ENCODE results near the gene FBXO22. TPM values are rescaled to one million over a fixed set of nuclear protein-coding genes. Genes with fewer than 3 reads are reported as not detected.
A peak's percentile ranks its signal among the peaks of the same experiment; 100 is the strongest.

Gene FBXO22
- total and polyA plus RNA-seq, 2 of the 8 experiments (the other 6 are each of a cell fraction or from before 2014, with no cell fraction given): 33.2 to 67.3 TPM

GRCh38 chr15:75921732-75922703, 18.3 kb downstream of the FBXO22 start:
- H3K79me2 ChIP-seq (ENCODE audit: control insufficient read depth in 1 of 2, insufficient read depth in 2 of 2, low read length in 2 of 2): peaks cover 7 to 46% of the 10 kb centered on the region in 2 experiments; a peak in 3 of 4 replicates
- POLR2A ChIA-PET (ENCODE audit: partially characterized antibody): interaction anchor here (0.6 to 1.3 kb wide), 9 partner anchors 10 to 469 kb away, joined by 3 to 4 read pairs (median 3); partner anchors contain the start of genes FBXO22 and UBE2Q2
- peaks cover 2% of the 10 kb centered on the region; the same call in 1 of the 2 replicates for H3K79me1 ChIP-seq (ENCODE audit: low read depth, low read length)
- TF ChIP-seq ASH2L (IDR thresholded peaks at IDR 0.05; ENCODE audit: low read length) (no peak), SP2 (IDR thresholded peaks at IDR 0.05; ENCODE audit: low read length) (no peak), RAD21 (IDR thresholded peaks at IDR 0.05 in 1 of 2, conservative IDR thresholded peaks at IDR 0.05 in 1 of 2; ENCODE audit: low read depth in 2 of 2, low read length in 2 of 2) (peak; percentile 80 to 84), CTCF (IDR thresholded peaks at IDR 0.05; ENCODE audit: control extremely low read depth in 1 of 3, insufficient read depth in 1 of 3, low read depth in 1 of 3, low read length in 3 of 3) (peak in 2 of 3 experiments; percentile 56 to 60; a peak in 3 of 4 replicates), CHD2 (IDR thresholded peaks at IDR 0.05; ENCODE audit: low read length) (no peak), MAX (IDR thresholded peaks at IDR 0.05) (peak; percentile 37; the same call in 1 of the 2 replicates), SIN3A (conservative IDR thresholded peaks at IDR 0.05 in 1 of 2, IDR thresholded peaks at IDR 0.05 in 1 of 2; ENCODE audit: low read depth in 1 of 2, low read length in 2 of 2) (0 out of 4 replicates have a peak, but pooled peaks of 1 of the 2 experiments have one; percentile 43)

More at GRCh38 chr15:75921732-75922703, 18.3 kb downstream of the FBXO22 start:
- peaks cover 0 to 32% (median 18%) of the 10 kb centered on the region in 4 experiments; a peak in 6 of 8 replicates for H3K36me3 ChIP-seq (ENCODE audit: control insufficient read depth in 2 of 4, insufficient read depth in 4 of 4, low read length in 3 of 4)
- H3K56ac ChIP-seq (replicated peaks; ENCODE audit: insufficient read length, low read depth, low read length): no peak overlapping the region
- H3K23ac ChIP-seq (ENCODE audit: insufficient read length): no peak overlapping the region
- H3K14ac ChIP-seq (ENCODE audit: insufficient read length): no peak overlapping the region
- FAIRE-seq: no peak
- H3K4me3 ChIP-seq (ENCODE audit: extremely low read depth in 1 of 4, insufficient read depth in 2 of 4, low read depth in 3 of 4, low read length in 4 of 4): no peak overlapping the region
- H3K9ac ChIP-seq (replicated peaks in 1 of 4; ENCODE audit: extremely low read depth in 1 of 4, low read depth in 3 of 4, low read length in 3 of 4): no peak overlapping the region
- no peak overlapping the region for H2AFZ ChIP-seq (ENCODE audit: low read length)
- peaks cover 7 to 11% of the 10 kb centered on the region in 2 experiments for H4K20me1 ChIP-seq (replicated peaks in 1 of 2; ENCODE audit: control insufficient read depth in 1 of 2, insufficient read depth in 2 of 2, low read length in 2 of 2)
- no peaks in the 10 kb centered on the region; the same call in 1 of the 2 replicates for H3K23me2 ChIP-seq (ENCODE audit: low read depth, low read length)
- no peaks in the 10 kb centered on the region for H3K27me3 ChIP-seq (replicated peaks in 1 of 4; ENCODE audit: control insufficient read depth in 3 of 4, extremely low read depth in 1 of 4, insufficient read depth in 3 of 4, low read length in 3 of 4)
- DNase-seq (ENCODE audit: low read depth in 1 of 2, low spot score in 2 of 2): no peak
- H2BK5ac ChIP-seq (ENCODE audit: low read depth, low read length): no peak overlapping the region
- no peak overlapping the region for H4K5ac ChIP-seq (ENCODE audit: insufficient read length, low read depth, low read length)
- H3K4ac ChIP-seq (replicated peaks; ENCODE audit: insufficient read length, low read depth, low read length): no peak overlapping the region
- H2AK5ac ChIP-seq (ENCODE audit: low read depth, low read length): no peak overlapping the region
- no peak overlapping the region for H4K91ac ChIP-seq (replicated peaks; ENCODE audit: insufficient read length, low read length)
- 85% methylated on average over 9 of the region's 9 CpGs; no CpG with 5 or more reads in 1 of the 2 experiments for WGBS, 2 experiments (ENCODE audit: extremely low coverage in 1 of 2, insufficient coverage in 1 of 2, insufficient read length in 1 of 2, insufficient replicate concordance in 2 of 2, low coverage in 1 of 2, low lambda C conversion rate in 2 of 2, missing lambda C conversion rate in 1 of 2)
- H3K4me2 ChIP-seq (ENCODE audit: insufficient read depth in 1 of 2, low read depth in 2 of 2, low read length in 2 of 2): no peak overlapping the region
- no peak overlapping the region for H3K27ac ChIP-seq (ENCODE audit: low read depth, low read length)
- peaks cover 0 to 8% (median 1%) of the 10 kb centered on the region in 4 experiments; a peak in 1 of 7 replicates for H3K4me1 ChIP-seq (replicated peaks in 1 of 4; ENCODE audit: control insufficient read depth in 3 of 4, insufficient read depth in 4 of 4, low read length in 3 of 4)
- H3K9me3 ChIP-seq (ENCODE audit: insufficient read depth in 2 of 2, low read depth in 1 of 2, low read length in 1 of 2): no peaks in the 10 kb centered on the region
- H2BK15ac ChIP-seq (ENCODE audit: low read length): no peak overlapping the region
- no peak overlapping the region for H2BK20ac ChIP-seq (ENCODE audit: low read length)
- no peak overlapping the region for H2BK12ac ChIP-seq (ENCODE audit: low read depth, low read length)
- no peak overlapping the region for H4K8ac ChIP-seq (ENCODE audit: extremely low read depth, insufficient read depth, low read length)
- CTCF ChIA-PET (ENCODE audit: partially characterized antibody): interaction anchor here (0.6 to 7.4 kb wide), 40 partner anchors 9 to 961 kb away, joined by 3 to 110 read pairs (median 6); partner anchors contain the start of gene FBXO22
- H2BK120ac ChIP-seq (replicated peaks; ENCODE audit: low read depth, low read length): no peak overlapping the region
- no peak overlapping the region for H3K18ac ChIP-seq (ENCODE audit: extremely low read depth, low read length)
